MM.1S (cell line): ENCODE data around the gene LHFPL4.

ENCODE experiments used
- EZH2 ChIP-seq: fragments of 300-600 bp; sonication (generic); optimal IDR thresholded peaks from 2 replicates; pipeline ENCODE3; 2017; ENCODE audit warnings: low read depth, mild to moderate bottlenecking, antibody characterized with exemption, low read length, mixed read lengths
- EZH2phosphoT487 ChIP-seq: fragments of 300-600 bp; sonication (generic); IDR thresholded peaks from 2 replicates; pipeline ENCODE4 v1.6.1; 2018; ENCODE audit warnings: antibody characterized with exemption, low read length
- TF ChIP-seq, protein P1 (sequence below): fragments of 300-600 bp; sonication (generic); IDR thresholded peaks from 2 replicates; pipeline ENCODE4 v1.5.1; 2016; ENCODE audit warnings: antibody characterized with exemption, low read length, mixed read lengths

DNA sequence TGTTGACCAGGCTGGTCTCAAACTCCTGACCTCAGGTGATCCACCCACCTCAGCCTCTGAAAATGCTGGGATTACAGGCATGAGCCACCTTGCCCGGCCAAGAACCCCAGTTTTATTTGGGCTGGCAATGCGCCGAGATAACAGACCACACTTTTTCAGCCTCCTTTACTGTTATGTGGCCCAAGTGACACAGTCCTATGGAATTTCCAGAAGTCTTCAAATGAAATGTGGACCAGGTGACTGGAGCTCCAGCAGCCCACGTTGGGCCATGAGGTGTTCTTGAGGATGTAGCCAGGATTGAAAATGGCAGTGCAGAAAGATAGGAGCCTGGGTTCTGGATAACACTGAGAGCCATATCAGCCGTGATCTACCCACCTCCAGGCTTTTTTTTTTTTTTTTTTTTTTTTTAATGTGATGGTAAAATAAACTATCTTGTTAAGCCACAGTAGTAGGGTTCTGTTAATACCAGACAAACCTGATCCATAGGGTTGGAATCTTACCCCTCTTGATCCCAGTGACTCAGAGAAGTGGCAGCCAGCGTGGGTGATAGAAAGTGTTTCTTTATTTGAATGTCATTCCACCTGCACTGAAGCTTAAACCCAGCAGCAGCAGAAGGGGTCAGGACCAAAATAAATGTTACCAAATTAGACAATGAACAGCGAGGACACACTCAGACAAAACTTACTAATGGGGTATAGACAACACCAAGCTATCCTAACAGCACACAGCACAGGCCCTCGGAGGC, 55.6 kb downstream of the LHFPL4 start:
- TF ChIP-seq, protein P1, sequence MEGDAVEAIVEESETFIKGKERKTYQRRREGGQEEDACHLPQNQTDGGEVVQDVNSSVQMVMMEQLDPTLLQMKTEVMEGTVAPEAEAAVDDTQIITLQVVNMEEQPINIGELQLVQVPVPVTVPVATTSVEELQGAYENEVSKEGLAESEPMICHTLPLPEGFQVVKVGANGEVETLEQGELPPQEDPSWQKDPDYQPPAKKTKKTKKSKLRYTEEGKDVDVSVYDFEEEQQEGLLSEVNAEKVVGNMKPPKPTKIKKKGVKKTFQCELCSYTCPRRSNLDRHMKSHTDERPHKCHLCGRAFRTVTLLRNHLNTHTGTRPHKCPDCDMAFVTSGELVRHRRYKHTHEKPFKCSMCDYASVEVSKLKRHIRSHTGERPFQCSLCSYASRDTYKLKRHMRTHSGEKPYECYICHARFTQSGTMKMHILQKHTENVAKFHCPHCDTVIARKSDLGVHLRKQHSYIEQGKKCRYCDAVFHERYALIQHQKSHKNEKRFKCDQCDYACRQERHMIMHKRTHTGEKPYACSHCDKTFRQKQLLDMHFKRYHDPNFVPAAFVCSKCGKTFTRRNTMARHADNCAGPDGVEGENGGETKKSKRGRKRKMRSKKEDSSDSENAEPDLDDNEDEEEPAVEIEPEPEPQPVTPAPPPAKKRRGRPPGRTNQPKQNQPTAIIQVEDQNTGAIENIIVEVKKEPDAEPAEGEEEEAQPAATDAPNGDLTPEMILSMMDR = no peak
- TF ChIP-seq EZH2phosphoT487 (no peak), EZH2 (no peak)
